ENCODE data around the gene TBC1D14. TPM values are rescaled to one million over a fixed set of nuclear protein-coding genes. Genes with fewer than 3 reads are reported as not detected.

TBC1D14 gene
- total and polyA plus RNA-seq, 2 experiments from 2014 or later, result 33.6 to 50.8 TPM

GRCh38 chr4:7045961-7046921 lies 136.6 kb downstream of the TBC1D14 start:
- Histone ChIP-seq H3K9me3 (ENCODE audit: low read depth) (no peaks in the 10 kb centered on the region), H3K36me3 (replicated peaks; ENCODE audit: insufficient read depth, low read depth) (no peaks in the 10 kb centered on the region), H4K20me1 (ENCODE audit: insufficient read depth, poor library complexity, severe bottlenecking) (peaks cover 76% of the 10 kb centered on the region), H3K4me3 (no peak overlapping the region), H3K4me2 (no peak overlapping the region), H3K79me2 (peaks cover 77% of the 10 kb centered on the region), H3K4me1 (ENCODE audit: insufficient read depth) (peaks cover 25% of the 10 kb centered on the region), H3K9me2 (replicated peaks; ENCODE audit: insufficient read depth) (no peaks in the 10 kb centered on the region), H3K27me3 (no peaks in the 10 kb centered on the region), H3K27ac (no peak overlapping the region), H2AFZ (no peak overlapping the region)
- no peak for DNase-seq (ENCODE audit: low spot score)
- TF ChIP-seq CTCF (IDR thresholded peaks at IDR 0.05; ENCODE audit: poor library complexity) (no peak), EZH2 (IDR thresholded peaks at IDR 0.05; ENCODE audit: borderline replicate concordance) (no peak), EZH2phosphoT487 (IDR thresholded peaks at IDR 0.05; ENCODE audit: low read depth, severe bottlenecking, unreplicated experiment) (no peak)
- 92% methylated on average over 23 of the region's 23 CpGs for WGBS (ENCODE audit: low lambda C conversion rate, missing lambda C conversion rate)

- H3K4me1 ChIP-seq (ENCODE audit: insufficient read depth), result peaks cover 19% of the 10 kb centered on the region
- DNase-seq (ENCODE audit: low spot score), result no peak
- H3K9me2 ChIP-seq (replicated peaks; ENCODE audit: insufficient read depth), result no peaks in the 10 kb centered on the region
- H3K4me2 ChIP-seq, result no peak overlapping the region
- H3K79me2 ChIP-seq, result peaks cover 83% of the 10 kb centered on the region
- TF ChIP-seq CTCF (IDR thresholded peaks at IDR 0.05; ENCODE audit: poor library complexity) (no peak), EZH2 (IDR thresholded peaks at IDR 0.05; ENCODE audit: borderline replicate concordance) (no peak), EZH2phosphoT487 (IDR thresholded peaks at IDR 0.05; ENCODE audit: low read depth, severe bottlenecking, unreplicated experiment) (no peak)
- no peak overlapping the region for H3K27ac ChIP-seq
- peaks cover 76% of the 10 kb centered on the region for H4K20me1 ChIP-seq (ENCODE audit: insufficient read depth, poor library complexity, severe bottlenecking)
- no peaks in the 10 kb centered on the region for H3K9me3 ChIP-seq (ENCODE audit: low read depth)
- H3K36me3 ChIP-seq (replicated peaks; ENCODE audit: insufficient read depth, low read depth), result no peaks in the 10 kb centered on the region
- H2AFZ ChIP-seq, result no peak overlapping the region
- 90% methylated on average over 9 of the region's 9 CpGs for WGBS (ENCODE audit: low lambda C conversion rate, missing lambda C conversion rate)
- no peak overlapping the region for H3K4me3 ChIP-seq
- no peaks in the 10 kb centered on the region for H3K27me3 ChIP-seq
These were observed 137.3 kb downstream of the TBC1D14 start for GRCh38 chr4:7046971-7047370.

- WGBS (ENCODE audit: low lambda C conversion rate, missing lambda C conversion rate), result 96% methylated on average over 12 of the region's 12 CpGs
- no peaks in the 10 kb centered on the region for H3K9me3 ChIP-seq (ENCODE audit: low read depth)
- peaks cover 89% of the 10 kb centered on the region for H4K20me1 ChIP-seq (ENCODE audit: insufficient read depth, poor library complexity, severe bottlenecking)
- no peak for TF ChIP-seq EZH2phosphoT487 (IDR thresholded peaks at IDR 0.05; ENCODE audit: low read depth, severe bottlenecking, unreplicated experiment)
- no peak for TF ChIP-seq EZH2 (IDR thresholded peaks at IDR 0.05; ENCODE audit: borderline replicate concordance)
- no peak for TF ChIP-seq CTCF (IDR thresholded peaks at IDR 0.05; ENCODE audit: poor library complexity)
- no peaks in the 10 kb centered on the region for H3K27me3 ChIP-seq
- no peak overlapping the region for H3K4me3 ChIP-seq
- H3K4me1 ChIP-seq (ENCODE audit: insufficient read depth), result peaks cover 17% of the 10 kb centered on the region
- DNase-seq (ENCODE audit: low spot score), result no peak
- no peak overlapping the region for H3K27ac ChIP-seq
- H3K9me2 ChIP-seq (replicated peaks; ENCODE audit: insufficient read depth), result no peaks in the 10 kb centered on the region
- no peaks in the 10 kb centered on the region for H3K36me3 ChIP-seq (replicated peaks; ENCODE audit: insufficient read depth, low read depth)
- no peak overlapping the region for H2AFZ ChIP-seq
- H3K4me2 ChIP-seq, result no peak overlapping the region
- H3K79me2 ChIP-seq, result peaks cover 98% of the 10 kb centered on the region
These were observed 139.0 kb downstream of the TBC1D14 start for GRCh38 chr4:7048642-7049041.
